HFFc6 (cell line): ENCODE results near the gene RPS18. TPM values are rescaled to one million over a fixed set of nuclear protein-coding genes. Genes with fewer than 3 reads are reported as not detected.
A peak's percentile ranks its signal among the peaks of the same experiment; 100 is the strongest.

Source experiments
- DNase-seq: peaks from one replicate; pipeline ENCODE4 v3.0.0-alpha.2; 2018
- H3K27ac Mint-ChIP-seq: 2 replicates; pipeline ENCODE4 v1.8.0; 2020; ENCODE audit warnings: mild to moderate bottlenecking, mixed read lengths
- H3K27me3 Mint-ChIP-seq: 2 replicates; pipeline ENCODE4 v1.8.0; 2021; ENCODE audit warnings: mild to moderate bottlenecking, moderate library complexity, mixed read lengths; ENCODE audit not compliant: insufficient read depth
- H3K36me3 Mint-ChIP-seq: 2 replicates; pipeline ENCODE4 v1.8.0; 2021; ENCODE audit warnings: low read depth, mixed read lengths
- H3K4me1 Mint-ChIP-seq: 2 replicates; pipeline ENCODE4 v1.8.0; 2020; ENCODE audit warnings: low read depth, mixed read lengths
- H3K4me3 Mint-ChIP-seq: 2 replicates; pipeline ENCODE4 v1.8.0; 2020; ENCODE audit warnings: mild to moderate bottlenecking, moderate library complexity, mixed read lengths
- H3K9me3 Mint-ChIP-seq: 2 replicates; pipeline ENCODE4 v1.8.0; 2020; ENCODE audit warnings: mild to moderate bottlenecking, mixed read lengths
- CTCF ChIP-seq: fragments of 200-600 bp; sonication (generic); IDR thresholded peaks from 2 replicates; pipeline ENCODE4 v1.5.0; 2021; ENCODE audit warnings: antibody characterized with exemption, mild to moderate bottlenecking
- total RNA-seq, 6 experiments: library from RNA; stranded (reverse); fragmentation: NEBNext Ultra II Directional; extraction: Animal tissue kit (Norgen Biotek cat#: 25700); gene quantifications; 2 replicates in 1 of 6; 3 replicates in 5 of 6; pipeline ENCODE4 v1.2.3, GENCODE V29; 2021

The RPS18 gene
- total RNA-seq, 6 experiments from 2014 or later, result 1,449 to 2,347 (median 1,965) TPM

- Mint-ChIP-seq H3K4me3 (no peak overlapping the region), H3K4me1 (0 out of 2 replicates have a peak, but pooled peaks cover 6% of the 10 kb centered on the region), H3K36me3 (no peaks in the 10 kb centered on the region), H3K27ac (no peak overlapping the region), H3K27me3 (peaks cover 45% of the 10 kb centered on the region), H3K9me3 (no peaks in the 10 kb centered on the region)
- no peak for TF ChIP-seq CTCF
- DNase-seq, result no peak
These were observed 34.1 kb upstream of the RPS18 start for GRCh38 chr6:33237741-33238140.

GRCh38 chr6:33241968-33242367 is 29.9 kb upstream of the RPS18 start:
- H3K36me3 Mint-ChIP-seq, result no peaks in the 10 kb centered on the region
- H3K4me1 Mint-ChIP-seq, result peaks cover 11% of the 10 kb centered on the region
- peaks cover 21% of the 10 kb centered on the region for H3K27me3 Mint-ChIP-seq
- no peak for TF ChIP-seq CTCF
- H3K27ac Mint-ChIP-seq, result no peak overlapping the region
- no peak for DNase-seq
- H3K9me3 Mint-ChIP-seq, result no peaks in the 10 kb centered on the region
- H3K4me3 Mint-ChIP-seq, result no peak overlapping the region

- no peak overlapping the region for H3K27ac Mint-ChIP-seq
- peaks cover 23% of the 10 kb centered on the region for H3K4me1 Mint-ChIP-seq
- no peak for TF ChIP-seq CTCF
- H3K36me3 Mint-ChIP-seq, result no peaks in the 10 kb centered on the region
- no peak for DNase-seq
- H3K9me3 Mint-ChIP-seq, result no peaks in the 10 kb centered on the region
- no peak overlapping the region for H3K4me3 Mint-ChIP-seq
- peaks cover 12% of the 10 kb centered on the region for H3K27me3 Mint-ChIP-seq
These were observed 28.4 kb upstream of the RPS18 start for GRCh38 chr6:33243476-33243875.

- peak; percentile 75 for DNase-seq
- Mint-ChIP-seq H3K27me3 (peaks cover 6% of the 10 kb centered on the region), H3K4me1 (peaks cover 61% of the 10 kb centered on the region)
These were observed 23.8 kb upstream of the RPS18 start for GRCh38 chr6:33247977-33248642.

GRCh38 chr6:33248643-33248931 is 23.3 kb upstream of the RPS18 start:
- DNase-seq, result peak; percentile 46
- Mint-ChIP-seq H3K27ac (peak overlapping the region; percentile 99), H3K4me3 (peak overlapping the region; percentile 89), H3K36me3 (peaks cover 20% of the 10 kb centered on the region), H3K4me1 (peaks cover 62% of the 10 kb centered on the region), H3K27me3 (peaks cover 6% of the 10 kb centered on the region), H3K9me3 (no peaks in the 10 kb centered on the region)
- no peak; the same call in none of the 2 replicates for TF ChIP-seq CTCF

More at GRCh38 chr6:33247977-33248642, 23.8 kb upstream of the RPS18 start:
- peak; percentile 98 for TF ChIP-seq CTCF
- Mint-ChIP-seq H3K9me3 (no peaks in the 10 kb centered on the region), H3K4me3 (peak overlapping the region; percentile 89), H3K36me3 (peaks cover 20% of the 10 kb centered on the region), H3K27ac (peak overlapping the region; percentile 99)
